Measurements from ENCODE around the gene CHCHD3. TPM values are rescaled to one million over a fixed set of nuclear protein-coding genes. Genes with fewer than 3 reads are reported as not detected.

CHCHD3 gene
- total and polyA plus RNA-seq, 9 of the 15 experiments (the other 6 are each of a cell fraction or from before 2014, with no cell fraction given) = 66.2 to 279 (median 204) TPM

DNA sequence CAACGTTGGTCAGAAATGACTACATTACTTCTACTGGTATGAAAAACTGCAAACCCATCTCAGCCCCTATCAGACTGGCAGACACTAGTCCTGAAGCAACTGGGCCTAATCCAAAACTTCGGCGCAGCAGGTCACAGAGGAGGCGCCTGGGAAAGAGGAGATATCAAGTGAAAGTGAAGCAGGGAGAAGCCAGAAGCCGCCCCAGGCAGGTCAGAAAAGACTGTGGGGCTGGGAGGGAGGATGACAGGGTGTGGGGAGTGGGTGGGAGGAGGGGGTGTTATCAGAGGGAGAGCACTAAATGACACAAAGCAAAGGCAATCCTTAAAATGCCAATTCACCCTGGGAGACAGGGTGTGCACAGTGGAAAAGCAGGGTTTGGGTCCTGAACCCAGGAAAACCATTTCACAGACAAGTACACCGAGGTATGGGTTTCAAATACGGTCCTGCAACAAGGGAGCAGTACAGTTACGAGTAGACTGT lies 731 bp downstream of the CHCHD3 start (continued):
- no peak for TF ChIP-seq CEBPG (CRISPR knock-in tag; IDR thresholded peaks at IDR 0.05)
- no peak for TF ChIP-seq CEBPG (tag; conservative IDR thresholded peaks at IDR 0.05 in 1 of 2, IDR thresholded peaks at IDR 0.05 in 1 of 2)
- TF ChIP-seq, protein P1, sequence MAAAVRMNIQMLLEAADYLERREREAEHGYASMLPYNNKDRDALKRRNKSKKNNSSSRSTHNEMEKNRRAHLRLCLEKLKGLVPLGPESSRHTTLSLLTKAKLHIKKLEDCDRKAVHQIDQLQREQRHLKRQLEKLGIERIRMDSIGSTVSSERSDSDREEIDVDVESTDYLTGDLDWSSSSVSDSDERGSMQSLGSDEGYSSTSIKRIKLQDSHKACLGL (CRISPR knock-in tag; IDR thresholded peaks at IDR 0.05; ENCODE audit: borderline replicate concordance, poor library complexity, severe bottlenecking) = no peak
- peak; percentile 65 for TF ChIP-seq TAF1 (IDR thresholded peaks at IDR 0.05; ENCODE audit: control insufficient read depth, extremely low read depth, insufficient read depth, low read length, severe bottlenecking)
- TF ChIP-seq POLR3G (IDR thresholded peaks at IDR 0.05; ENCODE audit: extremely low read depth, insufficient read length, insufficient replicate concordance) = no peak
- peak; percentile 12 for TF ChIP-seq POLR2B (IDR thresholded peaks at IDR 0.05; ENCODE audit: low read depth, partially characterized antibody)
- TF ChIP-seq, protein P2, sequence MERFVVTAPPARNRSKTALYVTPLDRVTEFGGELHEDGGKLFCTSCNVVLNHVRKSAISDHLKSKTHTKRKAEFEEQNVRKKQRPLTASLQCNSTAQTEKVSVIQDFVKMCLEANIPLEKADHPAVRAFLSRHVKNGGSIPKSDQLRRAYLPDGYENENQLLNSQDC (CRISPR knock-in tag; IDR thresholded peaks at IDR 0.05) = no peak
- peak; percentile 78 for TF ChIP-seq SMARCA4 (IDR thresholded peaks at IDR 0.05)
- no peak for TF ChIP-seq RHOXF2B (CRISPR knock-in tag; conservative IDR thresholded peaks at IDR 0.05)
- TF ChIP-seq E2F5 (CRISPR knock-in tag; IDR thresholded peaks at IDR 0.05) = no peak; the same call in 1 of the 2 replicates
- TF ChIP-seq ZNF77 (CRISPR knock-in tag; IDR thresholded peaks at IDR 0.05) = no peak
- no peak for TF ChIP-seq CTBP1 (IDR thresholded peaks at IDR 0.05; ENCODE audit: borderline replicate concordance)
- TF ChIP-seq, protein P3, sequence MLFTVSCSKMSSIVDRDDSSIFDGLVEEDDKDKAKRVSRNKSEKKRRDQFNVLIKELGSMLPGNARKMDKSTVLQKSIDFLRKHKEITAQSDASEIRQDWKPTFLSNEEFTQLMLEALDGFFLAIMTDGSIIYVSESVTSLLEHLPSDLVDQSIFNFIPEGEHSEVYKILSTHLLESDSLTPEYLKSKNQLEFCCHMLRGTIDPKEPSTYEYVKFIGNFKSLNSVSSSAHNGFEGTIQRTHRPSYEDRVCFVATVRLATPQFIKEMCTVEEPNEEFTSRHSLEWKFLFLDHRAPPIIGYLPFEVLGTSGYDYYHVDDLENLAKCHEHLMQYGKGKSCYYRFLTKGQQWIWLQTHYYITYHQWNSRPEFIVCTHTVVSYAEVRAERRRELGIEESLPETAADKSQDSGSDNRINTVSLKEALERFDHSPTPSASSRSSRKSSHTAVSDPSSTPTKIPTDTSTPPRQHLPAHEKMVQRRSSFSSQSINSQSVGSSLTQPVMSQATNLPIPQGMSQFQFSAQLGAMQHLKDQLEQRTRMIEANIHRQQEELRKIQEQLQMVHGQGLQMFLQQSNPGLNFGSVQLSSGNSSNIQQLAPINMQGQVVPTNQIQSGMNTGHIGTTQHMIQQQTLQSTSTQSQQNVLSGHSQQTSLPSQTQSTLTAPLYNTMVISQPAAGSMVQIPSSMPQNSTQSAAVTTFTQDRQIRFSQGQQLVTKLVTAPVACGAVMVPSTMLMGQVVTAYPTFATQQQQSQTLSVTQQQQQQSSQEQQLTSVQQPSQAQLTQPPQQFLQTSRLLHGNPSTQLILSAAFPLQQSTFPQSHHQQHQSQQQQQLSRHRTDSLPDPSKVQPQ (CRISPR knock-in tag; IDR thresholded peaks at IDR 0.05; ENCODE audit: borderline replicate concordance) = no peak
- peak in 1 of 3 experiments; percentile 17 for TF ChIP-seq YY1 (IDR thresholded peaks at IDR 0.05; ENCODE audit: borderline replicate concordance in 1 of 3, control insufficient read depth in 1 of 3, extremely low read depth in 1 of 3, insufficient read depth in 3 of 3, insufficient read length in 1 of 3, insufficient replicate concordance in 2 of 3, low read depth in 1 of 3, low read length in 2 of 3)
- no peak for TF ChIP-seq HES1 (IDR thresholded peaks at IDR 0.05; ENCODE audit: low read depth)
- TF ChIP-seq HDAC1 (IDR thresholded peaks at IDR 0.05) = peak in 1 of 2 experiments; percentile 79; a peak in 2 of 4 replicates
- TF ChIP-seq TEAD4 (IDR thresholded peaks at IDR 0.05; ENCODE audit: low read length) = peak; percentile 57; the same call in 1 of the 2 replicates
- no peak for TF ChIP-seq TEAD4 (CRISPR knock-in tag; IDR thresholded peaks at IDR 0.05; ENCODE audit: borderline replicate concordance)
- TF ChIP-seq ZKSCAN1 (IDR thresholded peaks at IDR 0.05; ENCODE audit: low read depth, low read length) = no peak
- TF ChIP-seq, protein P4, sequence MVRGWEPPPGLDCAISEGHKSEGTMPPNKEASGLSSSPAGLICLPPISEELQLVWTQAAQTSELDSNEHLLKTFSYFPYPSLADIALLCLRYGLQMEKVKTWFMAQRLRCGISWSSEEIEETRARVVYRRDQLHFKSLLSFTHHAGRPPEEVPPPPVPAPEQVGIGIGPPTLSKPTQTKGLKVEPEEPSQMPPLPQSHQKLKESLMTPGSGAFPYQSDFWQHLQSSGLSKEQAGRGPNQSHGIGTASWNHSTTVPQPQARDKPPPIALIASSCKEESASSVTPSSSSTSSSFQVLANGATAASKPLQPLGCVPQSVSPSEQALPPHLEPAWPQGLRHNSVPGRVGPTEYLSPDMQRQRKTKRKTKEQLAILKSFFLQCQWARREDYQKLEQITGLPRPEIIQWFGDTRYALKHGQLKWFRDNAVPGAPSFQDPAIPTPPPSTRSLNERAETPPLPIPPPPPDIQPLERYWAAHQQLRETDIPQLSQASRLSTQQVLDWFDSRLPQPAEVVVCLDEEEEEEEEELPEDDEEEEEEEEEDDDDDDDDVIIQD (CRISPR knock-in tag; IDR thresholded peaks at IDR 0.05) = no peak
- TF ChIP-seq GABPB2 (CRISPR knock-in tag; conservative IDR thresholded peaks at IDR 0.05) = no peak
- peak; percentile 32; the same call in 1 of the 2 replicates for TF ChIP-seq KLF16 (IDR thresholded peaks at IDR 0.05)
- no peak for TF ChIP-seq LARP7 (IDR thresholded peaks at IDR 0.05)

All from K562 (cell line).